ENCODE data around the gene PLEKHG2. TPM values are rescaled to one million over a fixed set of nuclear protein-coding genes. Genes with fewer than 3 reads are reported as not detected.
A peak's percentile ranks its signal among the peaks of the same experiment; 100 is the strongest.

The PLEKHG2 gene
- total RNA-seq, 1 donor from 2014 or later = 135 TPM

GRCh38 chr19:39413911-39414608, 1.6 kb downstream of the PLEKHG2 start:
- H3K27me3 Mint-ChIP-seq (ENCODE audit: low read depth) = peaks cover 17% of the 10 kb centered on the region
- H3K4me1 Mint-ChIP-seq = peaks cover 47% of the 10 kb centered on the region
- peak overlapping the region; percentile 98 for H3K4me3 Mint-ChIP-seq
- DNase-seq (ENCODE audit: low read depth, low spot score) = no peak
- H3K36me3 Mint-ChIP-seq (ENCODE audit: low read depth) = peaks cover 8% of the 10 kb centered on the region
- TF ChIP-seq CTCF (conservative IDR thresholded peaks at IDR 0.05) = no peak
- peak overlapping the region; percentile 99 for H3K27ac Mint-ChIP-seq (ENCODE audit: unreplicated experiment)
- H3K9me3 Mint-ChIP-seq = peaks cover 3% of the 10 kb centered on the region

GRCh38 chr19:39415111-39416046, 2.9 kb downstream of the PLEKHG2 start:
- peaks cover 8% of the 10 kb centered on the region for H3K36me3 Mint-ChIP-seq (ENCODE audit: low read depth)
- peaks cover 17% of the 10 kb centered on the region for H3K27me3 Mint-ChIP-seq (ENCODE audit: low read depth)
- TF ChIP-seq CTCF (conservative IDR thresholded peaks at IDR 0.05) = no peak
- peaks cover 3% of the 10 kb centered on the region for H3K9me3 Mint-ChIP-seq
- no peak overlapping the region for H3K27ac Mint-ChIP-seq (ENCODE audit: unreplicated experiment)
- peak overlapping the region; percentile 74 for H3K4me3 Mint-ChIP-seq
- H3K4me1 Mint-ChIP-seq = peaks cover 44% of the 10 kb centered on the region
- no peak for DNase-seq (ENCODE audit: low read depth, low spot score)

GRCh38 chr19:39416152-39417120, 4.0 kb downstream of the PLEKHG2 start:
- Mint-ChIP-seq H3K4me1 (peaks cover 33% of the 10 kb centered on the region), H3K4me3 (peak overlapping the region; percentile 74), H3K27ac (ENCODE audit: unreplicated experiment) (no peak overlapping the region), H3K27me3 (ENCODE audit: low read depth) (peaks cover 9% of the 10 kb centered on the region), H3K36me3 (ENCODE audit: low read depth) (peaks cover 8% of the 10 kb centered on the region), H3K9me3 (peaks cover 3% of the 10 kb centered on the region)
- TF ChIP-seq CTCF (conservative IDR thresholded peaks at IDR 0.05) = no peak
- no peak for DNase-seq (ENCODE audit: low read depth, low spot score)

GRCh38 chr19:39417463-39418181, 5.2 kb downstream of the PLEKHG2 start:
- no peak overlapping the region for H3K27ac Mint-ChIP-seq (ENCODE audit: unreplicated experiment)
- no peak for TF ChIP-seq CTCF (conservative IDR thresholded peaks at IDR 0.05)
- peak overlapping the region; percentile 70 for H3K4me3 Mint-ChIP-seq
- no peaks in the 10 kb centered on the region for H3K27me3 Mint-ChIP-seq (ENCODE audit: low read depth)
- H3K36me3 Mint-ChIP-seq (ENCODE audit: low read depth) = peaks cover 4% of the 10 kb centered on the region
- DNase-seq (ENCODE audit: low read depth, low spot score) = no peak
- peaks cover 24% of the 10 kb centered on the region for H3K4me1 Mint-ChIP-seq
- H3K9me3 Mint-ChIP-seq = no peaks in the 10 kb centered on the region

Measured in neural crest cell (in vitro differentiated cells).